ENCODE measurements around the gene PTPRQ. TPM values are rescaled to one million over a fixed set of nuclear protein-coding genes. Genes with fewer than 3 reads are reported as not detected.
"Not testable (repeated sequence)": the region's sequence is repeated elsewhere in the genome, so short reads cannot be mapped to it uniquely, and the experiment has no call there.

PTPRQ gene
- total RNA-seq, 5 donors from 2014 or later (not counting 1 experiment from before 2014, with no cell fraction given): not detected

DNA sequence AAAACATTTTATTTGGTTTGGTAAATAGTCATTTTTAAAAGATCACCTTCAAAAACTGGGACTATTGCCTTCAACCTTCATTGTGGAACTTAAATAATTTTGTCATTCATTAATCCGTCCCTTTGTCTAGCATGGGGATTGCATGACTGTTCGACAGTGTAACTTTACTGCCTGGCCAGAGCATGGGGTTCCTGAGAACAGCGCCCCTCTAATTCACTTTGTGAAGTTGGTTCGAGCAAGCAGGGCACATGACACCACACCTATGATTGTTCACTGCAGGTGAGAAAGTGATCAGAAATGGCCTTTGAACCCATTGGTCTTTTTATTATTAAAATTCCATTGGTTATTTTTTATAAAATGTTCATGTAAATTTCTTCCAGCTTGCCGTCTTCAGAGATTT lies 226.2 kb downstream of the PTPRQ start:
- POLR2A ChIA-PET: no interaction called here
- Histone ChIP-seq H3K4me3 (ENCODE audit: control insufficient read depth in 1 of 2, extremely low read depth in 1 of 2, low read length in 1 of 2) (no peak overlapping the region), H3K36me3 (ENCODE audit: control insufficient read depth in 2 of 2, extremely low read depth in 1 of 2, insufficient read depth in 1 of 2, low read length in 1 of 2) (no peaks in the 10 kb centered on the region), H3K27me3 (replicated peaks in 1 of 2; ENCODE audit: control insufficient read depth in 2 of 2, extremely low read depth in 1 of 2, insufficient read depth in 2 of 2, low read length in 1 of 2) (no peaks in the 10 kb centered on the region), H3K9me3 (no peaks in the 10 kb centered on the region), H3K27ac (ENCODE audit: low read length) (no peak overlapping the region), H3K4me1 (ENCODE audit: control insufficient read depth in 1 of 2, extremely low read depth in 1 of 2, insufficient read depth in 2 of 2, low read length in 2 of 2) (no peaks in the 10 kb centered on the region)
- DNase-seq: no peak
- CTCF ChIA-PET: no interaction called here
- H3K36me3 Mint-ChIP-seq: no peaks in the 10 kb centered on the region
- no peaks in the 10 kb centered on the region for H3K27me3 Mint-ChIP-seq
- peaks cover 5 to 27% (median 10%) of the 10 kb centered on the region in 3 donors for H3K9me3 Mint-ChIP-seq
- H3K4me1 Mint-ChIP-seq: no peaks in the 10 kb centered on the region
- no peak overlapping the region for H3K4me3 Mint-ChIP-seq
- ATAC-seq (replicated peaks in 1 of 4): no peak
- H3K27ac Mint-ChIP-seq: no peak overlapping the region
- no CpG with 5 or more reads among the region's 5 CpGs for WGBS (ENCODE audit: insufficient coverage)

DNA sequence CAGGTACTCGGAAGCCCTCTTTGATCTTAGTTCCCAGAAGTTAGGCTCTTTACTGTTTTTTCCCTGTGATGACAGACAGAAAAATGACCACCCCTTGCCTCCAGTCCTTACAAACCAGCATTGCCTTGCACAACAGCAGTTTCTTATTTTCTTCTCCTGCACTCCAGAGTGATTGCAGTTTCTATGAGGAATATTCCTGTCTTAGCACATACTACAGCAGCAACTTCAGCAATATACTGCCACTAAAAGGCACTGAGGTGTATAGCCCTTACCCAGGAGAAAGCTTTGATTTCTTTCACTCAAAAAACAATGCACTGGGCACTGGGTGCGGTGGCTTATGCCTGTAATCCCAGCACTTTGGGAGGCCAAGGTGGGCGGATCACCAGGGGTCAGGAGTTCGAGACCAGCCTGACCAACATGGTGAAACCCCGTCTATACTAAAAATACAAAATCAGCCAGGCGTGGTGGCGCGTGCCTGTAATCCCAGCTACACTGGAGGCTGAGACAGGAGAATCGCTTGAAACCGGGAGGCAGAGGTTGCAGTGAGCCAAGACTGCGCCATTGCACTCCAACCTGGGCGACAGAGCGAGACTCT lies 232.1 kb downstream of the PTPRQ start:
- peaks cover 2 to 15% (median 5%) of the 10 kb centered on the region in 3 donors for H3K9me3 Mint-ChIP-seq
- CTCF ChIA-PET; H3K4me1 Mint-ChIP-seq; H3K27ac Mint-ChIP-seq; DNase-seq; H3K4me3 Mint-ChIP-seq; H3K9me3 ChIP-seq; H3K27me3 Mint-ChIP-seq; H3K36me3 ChIP-seq (ENCODE audit: control insufficient read depth in 2 of 2, extremely low read depth in 1 of 2, insufficient read depth in 1 of 2, low read length in 1 of 2); H3K27me3 ChIP-seq (replicated peaks in 1 of 2; ENCODE audit: control insufficient read depth in 2 of 2, extremely low read depth in 1 of 2, insufficient read depth in 2 of 2, low read length in 1 of 2); H3K4me1 ChIP-seq (ENCODE audit: control insufficient read depth in 1 of 2, extremely low read depth in 1 of 2, insufficient read depth in 2 of 2, low read length in 2 of 2); H3K27ac ChIP-seq (ENCODE audit: low read length); H3K36me3 Mint-ChIP-seq; ATAC-seq (replicated peaks in 1 of 4); H3K4me3 ChIP-seq (ENCODE audit: control insufficient read depth in 1 of 2, extremely low read depth in 1 of 2, low read length in 1 of 2): not testable (repeated sequence)
- POLR2A ChIA-PET: interaction anchor here in 1 of 2 donors (0.6 kb wide), 1 partner anchor 149 kb away, joined by 3 read pairs; no protein-coding TSS in a partner anchor
- WGBS (ENCODE audit: insufficient coverage): 92% methylated on average over 10 of the region's 13 CpGs

DNA sequence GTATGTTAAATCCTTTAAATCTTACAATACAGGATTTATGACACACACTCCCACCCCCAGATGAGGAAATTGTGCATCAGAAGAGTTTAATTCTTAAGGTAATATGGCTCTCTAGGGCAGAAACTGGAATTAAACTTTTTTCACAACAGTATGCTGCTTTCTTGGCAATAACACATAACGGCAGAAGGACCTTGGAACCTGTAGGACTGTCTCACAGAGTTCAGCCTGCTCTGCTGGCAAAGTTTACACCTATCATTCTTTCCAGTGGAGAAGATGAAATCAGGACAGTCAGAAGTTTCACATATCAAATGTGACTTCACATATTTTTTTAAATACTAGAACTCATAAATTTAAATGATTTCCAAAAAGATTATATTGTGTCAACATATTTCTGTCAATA lies 232.8 kb downstream of the PTPRQ start:
- CTCF ChIA-PET: no interaction called here
- no CpG with 5 or more reads among the region's 1 CpG for WGBS (ENCODE audit: insufficient coverage)
- peaks cover 2 to 12% (median 2%) of the 10 kb centered on the region in 3 donors for H3K9me3 Mint-ChIP-seq
- H3K4me3 Mint-ChIP-seq: no peak overlapping the region
- H3K4me1 ChIP-seq (ENCODE audit: control insufficient read depth in 1 of 2, extremely low read depth in 1 of 2, insufficient read depth in 2 of 2, low read length in 2 of 2): no peaks in the 10 kb centered on the region
- no peaks in the 10 kb centered on the region for H3K27me3 ChIP-seq (replicated peaks in 1 of 2; ENCODE audit: control insufficient read depth in 2 of 2, extremely low read depth in 1 of 2, insufficient read depth in 2 of 2, low read length in 1 of 2)
- no peaks in the 10 kb centered on the region for H3K36me3 Mint-ChIP-seq
- no peak overlapping the region for H3K4me3 ChIP-seq (ENCODE audit: control insufficient read depth in 1 of 2, extremely low read depth in 1 of 2, low read length in 1 of 2)
- no peaks in the 10 kb centered on the region for H3K27me3 Mint-ChIP-seq
- no peak overlapping the region for H3K27ac Mint-ChIP-seq
- no peaks in the 10 kb centered on the region for H3K36me3 ChIP-seq (ENCODE audit: control insufficient read depth in 2 of 2, extremely low read depth in 1 of 2, insufficient read depth in 1 of 2, low read length in 1 of 2)
- no peak for ATAC-seq (replicated peaks in 1 of 4)
- no peaks in the 10 kb centered on the region for H3K4me1 Mint-ChIP-seq
- no peak overlapping the region for H3K27ac ChIP-seq (ENCODE audit: low read length)
- no peak for DNase-seq
- no peaks in the 10 kb centered on the region for H3K9me3 ChIP-seq
- POLR2A ChIA-PET: no interaction called here

DNA sequence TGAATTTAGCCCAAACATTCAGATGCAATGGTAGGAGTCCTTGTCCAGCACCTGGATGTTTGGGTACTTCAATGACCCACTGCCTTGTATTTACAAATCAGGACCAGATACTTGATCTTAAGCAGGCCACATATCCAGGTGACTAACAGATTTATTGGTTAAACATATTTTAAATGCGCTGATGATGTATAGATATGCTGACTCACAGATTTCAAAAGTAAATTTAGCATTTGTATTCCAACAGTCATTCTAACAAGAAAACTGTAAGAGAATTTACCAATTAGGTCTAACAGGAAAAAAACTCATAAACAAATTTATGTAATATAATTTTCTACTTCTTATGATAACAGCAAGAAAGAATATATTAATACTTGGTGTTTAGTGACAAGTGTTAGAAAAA lies 234.0 kb downstream of the PTPRQ start:
- Histone ChIP-seq H3K27me3 (replicated peaks in 1 of 2; ENCODE audit: control insufficient read depth in 2 of 2, extremely low read depth in 1 of 2, insufficient read depth in 2 of 2, low read length in 1 of 2) (no peaks in the 10 kb centered on the region), H3K27ac (ENCODE audit: low read length) (no peak overlapping the region), H3K4me1 (ENCODE audit: control insufficient read depth in 1 of 2, extremely low read depth in 1 of 2, insufficient read depth in 2 of 2, low read length in 2 of 2) (no peaks in the 10 kb centered on the region), H3K36me3 (ENCODE audit: control insufficient read depth in 2 of 2, extremely low read depth in 1 of 2, insufficient read depth in 1 of 2, low read length in 1 of 2) (no peaks in the 10 kb centered on the region), H3K4me3 (ENCODE audit: control insufficient read depth in 1 of 2, extremely low read depth in 1 of 2, low read length in 1 of 2) (no peak overlapping the region), H3K9me3 (no peaks in the 10 kb centered on the region)
- ChIA-PET POLR2A (no interaction called here), CTCF (no interaction called here)
- ATAC-seq (replicated peaks in 1 of 4): no peak
- Mint-ChIP-seq H3K36me3 (no peaks in the 10 kb centered on the region), H3K27me3 (no peaks in the 10 kb centered on the region), H3K9me3 (peaks cover 0 to 7% (median 2%) of the 10 kb centered on the region in 3 donors), H3K27ac (no peak overlapping the region), H3K4me3 (no peak overlapping the region), H3K4me1 (no peaks in the 10 kb centered on the region)
- DNase-seq: no peak
- no CpG with 5 or more reads among the region's 1 CpG for WGBS (ENCODE audit: insufficient coverage)

DNA sequence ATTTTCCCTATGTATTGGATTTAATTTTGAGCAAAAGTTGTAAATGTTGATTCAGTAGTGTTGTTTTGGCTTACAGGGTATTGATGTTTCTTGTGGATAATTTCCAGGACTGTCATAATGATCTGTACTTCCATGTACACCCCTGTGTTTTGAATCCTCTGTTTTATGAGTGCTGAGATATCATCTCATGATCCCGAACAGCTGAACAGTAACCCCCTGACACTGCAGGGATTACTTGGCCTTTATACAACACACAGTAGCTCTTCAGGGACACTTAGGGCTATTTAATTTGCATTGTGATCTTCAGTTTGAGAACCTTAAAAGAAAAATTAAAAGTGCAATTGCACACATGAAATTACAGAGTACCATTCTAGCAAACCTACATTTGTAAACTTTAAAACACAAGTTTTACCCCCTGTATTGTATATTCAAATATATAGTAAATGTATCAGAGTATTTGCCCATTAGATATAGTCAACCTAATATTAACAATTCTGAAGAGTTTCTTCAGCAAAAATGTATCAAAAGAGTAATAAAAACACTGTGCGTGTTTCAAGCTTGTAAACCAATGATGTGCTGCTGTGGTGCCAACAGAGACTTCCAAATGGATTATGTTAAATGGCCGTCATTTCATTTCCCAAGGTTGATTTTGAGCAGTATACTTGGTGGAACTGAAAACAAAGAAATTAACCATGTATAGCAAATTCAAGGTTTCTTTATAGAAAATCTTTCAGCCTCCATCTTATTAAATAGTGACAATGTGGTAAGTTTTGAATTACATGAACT lies 235.5 kb downstream of the PTPRQ start:
- ATAC-seq (replicated peaks in 1 of 4) (no peak), DNase-seq (no peak)
- H3K4me3 Mint-ChIP-seq: no peak overlapping the region
- Histone ChIP-seq H3K4me3 (ENCODE audit: control insufficient read depth in 1 of 2, extremely low read depth in 1 of 2, low read length in 1 of 2) (no peak overlapping the region), H3K27me3 (replicated peaks in 1 of 2; ENCODE audit: control insufficient read depth in 2 of 2, extremely low read depth in 1 of 2, insufficient read depth in 2 of 2, low read length in 1 of 2) (no peaks in the 10 kb centered on the region), H3K9me3 (no peaks in the 10 kb centered on the region), H3K4me1 (ENCODE audit: control insufficient read depth in 1 of 2, extremely low read depth in 1 of 2, insufficient read depth in 2 of 2, low read length in 2 of 2) (no peaks in the 10 kb centered on the region), H3K27ac (ENCODE audit: low read length) (no peak overlapping the region), H3K36me3 (ENCODE audit: control insufficient read depth in 2 of 2, extremely low read depth in 1 of 2, insufficient read depth in 1 of 2, low read length in 1 of 2) (no peaks in the 10 kb centered on the region)
- no peaks in the 10 kb centered on the region for H3K27me3 Mint-ChIP-seq
- H3K4me1 Mint-ChIP-seq: no peaks in the 10 kb centered on the region
- POLR2A ChIA-PET: no interaction called here
- no CpG with 5 or more reads among the region's 3 CpGs for WGBS (ENCODE audit: insufficient coverage)
- no peak overlapping the region for H3K27ac Mint-ChIP-seq
- no peaks in the 10 kb centered on the region for H3K36me3 Mint-ChIP-seq
- peaks cover 0 to 5% (median 2%) of the 10 kb centered on the region in 3 donors for H3K9me3 Mint-ChIP-seq
- CTCF ChIA-PET: no interaction called here

DNA sequence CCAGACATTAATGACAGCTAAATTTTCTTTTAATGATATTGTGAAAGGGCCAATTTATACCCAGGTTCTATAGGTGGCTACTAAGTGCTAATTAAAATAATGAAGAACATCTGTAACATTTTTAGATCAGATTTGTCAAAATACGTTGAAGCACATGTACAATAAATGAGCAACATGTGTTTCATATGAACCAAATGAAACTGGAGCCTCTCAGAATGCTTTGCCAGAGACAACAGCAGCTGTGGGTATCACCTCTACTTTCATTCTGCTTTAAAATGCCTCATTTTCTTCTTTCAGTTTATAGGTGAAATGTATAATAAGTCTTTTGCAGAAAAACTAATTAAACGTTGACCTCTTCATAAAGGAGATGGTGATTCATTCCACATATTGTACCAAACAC lies 237.3 kb downstream of the PTPRQ start:
- H3K36me3 Mint-ChIP-seq: no peaks in the 10 kb centered on the region
- Histone ChIP-seq H3K27ac (ENCODE audit: low read length) (no peak overlapping the region), H3K4me1 (ENCODE audit: control insufficient read depth in 1 of 2, extremely low read depth in 1 of 2, insufficient read depth in 2 of 2, low read length in 2 of 2) (no peaks in the 10 kb centered on the region), H3K9me3 (no peaks in the 10 kb centered on the region), H3K36me3 (ENCODE audit: control insufficient read depth in 2 of 2, extremely low read depth in 1 of 2, insufficient read depth in 1 of 2, low read length in 1 of 2) (no peaks in the 10 kb centered on the region), H3K4me3 (ENCODE audit: control insufficient read depth in 1 of 2, extremely low read depth in 1 of 2, low read length in 1 of 2) (no peak overlapping the region), H3K27me3 (replicated peaks in 1 of 2; ENCODE audit: control insufficient read depth in 2 of 2, extremely low read depth in 1 of 2, insufficient read depth in 2 of 2, low read length in 1 of 2) (no peaks in the 10 kb centered on the region)
- ATAC-seq (replicated peaks in 1 of 4) (no peak), DNase-seq (no peak)
- H3K4me1 Mint-ChIP-seq: no peaks in the 10 kb centered on the region
- H3K9me3 Mint-ChIP-seq: peaks cover 0 to 9% (median 2%) of the 10 kb centered on the region in 3 donors
- 80% methylated on average over 1 of the region's 2 CpGs for WGBS (ENCODE audit: insufficient coverage)
- CTCF ChIA-PET: no interaction called here
- H3K4me3 Mint-ChIP-seq: no peak overlapping the region
- no peaks in the 10 kb centered on the region for H3K27me3 Mint-ChIP-seq
- POLR2A ChIA-PET: interaction anchor here in 1 of 2 donors (0.5 kb wide), 1 partner anchor 208 kb away, joined by 3 read pairs; no protein-coding TSS in a partner anchor
- H3K27ac Mint-ChIP-seq: no peak overlapping the region

Data from T-cell (primary cell).